ENCODE data around the gene DOCK6.
A peak's percentile ranks its signal among the peaks of the same experiment; 100 is the strongest.

DOCK6 gene

DNA sequence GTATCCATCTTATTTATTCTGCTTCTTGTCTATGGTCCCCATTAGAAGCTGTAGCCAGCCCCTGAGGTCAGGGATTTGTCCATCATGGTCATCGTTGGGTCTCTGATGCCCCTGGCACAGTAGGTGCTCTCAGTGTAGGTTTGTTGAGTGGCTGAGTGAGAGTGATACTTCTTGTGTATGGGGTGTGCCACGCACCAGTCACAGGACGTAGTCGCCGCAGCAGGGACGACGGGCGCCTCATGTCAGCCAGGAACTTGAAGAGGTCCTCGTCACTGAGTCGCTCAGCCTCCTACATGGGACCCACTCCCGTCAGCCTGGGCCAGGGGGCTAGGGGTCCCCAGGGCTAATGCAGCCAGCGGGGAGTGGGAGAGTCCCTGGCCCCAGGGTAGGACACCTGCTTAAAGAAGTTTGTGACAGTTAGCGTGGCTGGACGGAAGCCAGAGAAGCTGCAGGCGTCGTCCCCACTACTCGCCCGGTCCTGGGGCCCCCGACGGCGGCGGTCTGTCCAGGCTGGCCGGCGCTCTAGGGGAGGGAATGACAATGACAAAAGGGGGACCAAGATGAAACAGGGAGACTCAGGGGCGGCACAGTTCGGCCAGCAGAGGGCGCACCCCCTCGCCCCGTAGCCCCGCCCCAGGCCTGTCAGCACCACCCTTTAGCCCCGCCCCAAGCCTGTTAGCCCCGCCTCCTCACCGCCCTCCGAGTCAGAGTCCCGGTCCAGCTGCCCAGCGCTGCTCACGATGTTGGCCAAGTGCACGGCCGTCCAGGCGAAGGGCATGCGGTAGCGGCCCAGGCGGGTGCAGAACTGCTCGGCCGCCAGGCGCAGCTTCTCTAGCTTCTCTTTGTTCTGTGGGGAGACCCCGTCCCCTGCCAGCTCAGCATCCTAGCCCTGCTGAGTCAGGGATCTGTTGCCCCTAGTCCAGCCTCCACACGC lies 19.2 kb downstream of the DOCK6 start:
- no peak overlapping the region for H3K4me3 ChIP-seq (ENCODE audit: low read depth, low read length)
- DNase-seq (ENCODE audit: low read depth): peak; percentile 21
- TF ChIP-seq, protein P1, sequence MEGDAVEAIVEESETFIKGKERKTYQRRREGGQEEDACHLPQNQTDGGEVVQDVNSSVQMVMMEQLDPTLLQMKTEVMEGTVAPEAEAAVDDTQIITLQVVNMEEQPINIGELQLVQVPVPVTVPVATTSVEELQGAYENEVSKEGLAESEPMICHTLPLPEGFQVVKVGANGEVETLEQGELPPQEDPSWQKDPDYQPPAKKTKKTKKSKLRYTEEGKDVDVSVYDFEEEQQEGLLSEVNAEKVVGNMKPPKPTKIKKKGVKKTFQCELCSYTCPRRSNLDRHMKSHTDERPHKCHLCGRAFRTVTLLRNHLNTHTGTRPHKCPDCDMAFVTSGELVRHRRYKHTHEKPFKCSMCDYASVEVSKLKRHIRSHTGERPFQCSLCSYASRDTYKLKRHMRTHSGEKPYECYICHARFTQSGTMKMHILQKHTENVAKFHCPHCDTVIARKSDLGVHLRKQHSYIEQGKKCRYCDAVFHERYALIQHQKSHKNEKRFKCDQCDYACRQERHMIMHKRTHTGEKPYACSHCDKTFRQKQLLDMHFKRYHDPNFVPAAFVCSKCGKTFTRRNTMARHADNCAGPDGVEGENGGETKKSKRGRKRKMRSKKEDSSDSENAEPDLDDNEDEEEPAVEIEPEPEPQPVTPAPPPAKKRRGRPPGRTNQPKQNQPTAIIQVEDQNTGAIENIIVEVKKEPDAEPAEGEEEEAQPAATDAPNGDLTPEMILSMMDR (IDR thresholded peaks at IDR 0.05; ENCODE audit: low read depth, low read length, missing control alignments): peak; percentile 78

DNA sequence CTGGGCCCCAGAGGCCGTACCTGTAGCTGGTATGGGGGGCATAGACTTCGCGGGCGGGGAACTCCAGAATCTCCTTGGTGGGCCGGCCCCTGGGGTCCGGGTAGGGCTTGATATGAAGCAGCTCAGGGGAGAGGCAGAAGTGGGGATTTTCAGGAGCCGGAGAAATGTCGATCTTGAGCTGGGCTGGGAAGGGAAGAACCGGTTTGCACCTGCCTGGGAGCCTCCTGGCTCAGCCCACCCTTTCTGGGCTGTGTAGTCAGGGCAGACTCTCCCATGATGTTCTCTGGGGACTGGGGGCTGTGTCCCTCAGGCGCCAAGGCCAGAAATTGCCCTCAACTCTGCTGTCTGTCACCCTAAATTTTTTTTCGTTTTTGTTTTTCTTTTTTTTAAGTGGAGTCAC lies 20.3 kb downstream of the DOCK6 start:
- no peak for DNase-seq (ENCODE audit: low read depth)
- TF ChIP-seq, protein P1 (IDR thresholded peaks at IDR 0.05; ENCODE audit: low read depth, low read length, missing control alignments): no peak
- no peak overlapping the region for H3K4me3 ChIP-seq (ENCODE audit: low read depth, low read length)

DNA sequence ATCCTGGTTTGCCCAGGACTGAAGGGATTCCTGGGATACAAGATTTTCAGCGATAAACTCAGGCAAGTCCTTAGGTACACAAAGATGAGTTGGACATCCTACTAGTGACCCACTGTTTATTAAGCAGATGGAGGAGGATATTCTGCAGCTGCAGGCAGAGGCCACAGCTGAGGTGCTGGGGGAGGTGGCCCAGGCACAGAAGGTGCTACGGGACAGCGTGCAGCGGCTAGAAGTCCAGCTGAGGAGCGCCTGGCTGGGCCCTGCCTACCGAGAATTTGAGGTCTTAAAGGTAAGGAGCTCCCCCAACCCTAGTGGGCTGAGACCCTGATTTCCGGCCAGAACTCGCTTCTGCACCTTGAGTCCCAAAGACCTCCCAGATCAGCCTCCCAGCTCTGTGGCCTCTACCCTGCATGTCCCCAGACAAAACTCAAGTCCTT lies 22.3 kb downstream of the DOCK6 start:
- H3K4me3 ChIP-seq (ENCODE audit: low read depth, low read length): no peak overlapping the region
- TF ChIP-seq, protein P1 (IDR thresholded peaks at IDR 0.05; ENCODE audit: low read depth, low read length, missing control alignments): no peak
- no peak for DNase-seq (ENCODE audit: low read depth)

DNA sequence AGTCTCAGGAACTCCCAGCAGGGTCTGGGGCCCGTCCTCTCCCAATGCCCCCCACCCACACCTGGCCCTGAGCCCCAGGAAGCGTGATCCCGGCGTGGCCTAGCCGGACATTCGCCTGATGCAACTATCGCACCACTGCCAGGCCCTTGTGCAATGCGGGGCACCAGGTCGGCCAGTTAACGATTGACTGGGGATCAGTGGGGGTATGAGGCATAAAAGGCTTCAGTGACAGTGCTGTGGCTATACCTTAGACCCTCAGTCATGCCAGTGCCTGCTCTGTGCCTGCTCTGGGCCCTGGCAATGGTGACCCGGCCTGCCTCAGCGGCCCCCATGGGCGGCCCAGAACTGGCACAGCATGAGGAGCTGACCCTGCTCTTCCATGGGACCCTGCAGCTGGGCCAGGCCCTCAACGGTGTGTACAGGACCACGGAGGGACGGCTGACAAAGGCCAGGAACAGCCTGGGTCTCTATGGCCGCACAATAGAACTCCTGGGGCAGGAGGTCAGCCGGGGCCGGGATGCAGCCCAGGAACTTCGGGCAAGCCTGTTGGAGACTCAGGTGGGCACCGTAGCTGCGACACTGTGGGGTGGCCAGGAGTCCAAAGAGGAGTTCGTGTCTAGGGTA lies 22.8 kb downstream of the DOCK6 start, which contains the start of gene ANGPTL8:
TSS of gene ANGPTL8 (plus strand) at position 243 of the 624 bp plus-strand sequence. CDS start at position 262, 19 bp downstream.
- H3K4me3 ChIP-seq (ENCODE audit: low read depth, low read length): no peak within 1 kb of the TSS
- TF ChIP-seq, protein P1 (IDR thresholded peaks at IDR 0.05; ENCODE audit: low read depth, low read length, missing control alignments): no peak
- DNase-seq (ENCODE audit: low read depth): no peak

DNA sequence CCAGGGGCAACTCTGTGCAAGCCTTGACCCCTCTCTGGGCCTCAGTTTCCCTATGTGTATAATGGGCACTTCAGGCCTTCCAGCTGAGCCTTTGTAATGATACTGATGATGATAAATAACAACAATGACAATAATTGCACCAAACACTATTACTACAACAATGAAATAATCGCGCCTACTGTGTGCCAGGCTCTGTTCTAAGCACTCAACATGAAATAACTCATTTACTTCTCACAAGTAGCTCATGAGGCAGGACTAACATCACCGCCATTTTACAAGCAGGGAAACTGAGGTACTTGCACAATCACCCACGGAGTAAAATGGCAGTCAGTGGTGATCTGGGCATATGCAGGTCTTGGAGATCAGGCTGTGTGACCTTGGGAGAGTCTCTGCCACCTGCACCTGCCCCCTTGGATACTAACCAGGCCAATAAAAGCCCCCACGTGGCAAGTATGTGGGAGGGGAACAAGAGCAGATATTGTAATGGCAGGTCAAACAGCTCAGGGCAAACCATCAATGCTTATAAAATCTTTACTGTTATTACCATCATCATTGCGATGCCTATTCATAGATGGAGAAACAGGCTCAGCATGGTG lies 23.4 kb downstream of the DOCK6 start:
- TF ChIP-seq, protein P1 (IDR thresholded peaks at IDR 0.05; ENCODE audit: low read depth, low read length, missing control alignments): no peak
- DNase-seq (ENCODE audit: low read depth): no peak
- H3K4me3 ChIP-seq (ENCODE audit: low read depth, low read length): no peak overlapping the region

DNA sequence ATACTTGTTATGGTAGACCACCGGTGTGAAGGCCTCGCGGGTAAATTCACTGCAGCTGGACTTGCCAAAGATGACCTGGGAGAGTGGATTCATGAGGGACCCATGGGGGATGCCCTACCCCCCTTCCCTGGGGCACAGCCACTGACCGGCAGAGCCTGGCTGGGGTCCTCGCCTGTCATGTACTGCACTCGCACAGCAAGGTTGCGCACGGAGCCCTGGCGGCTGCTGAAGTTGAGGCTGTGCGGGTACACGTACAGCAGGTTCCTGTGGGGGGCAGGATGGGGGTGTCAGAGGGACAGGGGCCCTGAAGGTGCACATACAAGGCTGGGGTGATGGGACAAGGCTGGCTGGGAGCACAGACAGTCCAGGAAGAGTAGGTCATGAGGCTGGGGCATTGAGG lies 24.3 kb downstream of the DOCK6 start:
- no peak overlapping the region for H3K4me3 ChIP-seq (ENCODE audit: low read depth, low read length)
- TF ChIP-seq, protein P1 (IDR thresholded peaks at IDR 0.05; ENCODE audit: low read depth, low read length, missing control alignments): no peak
- DNase-seq (ENCODE audit: low read depth): no peak

Data from GM12864 (cell line).